DND-41 (cell line): ENCODE measurements around the gene NPDC1.

Experiments used
- ATAC-seq: fragments of 200-7000 bp; cut with Tn5 transposase; 3 replicates; pipeline ENCODE4 v1.9.1; 2021; ENCODE audit warnings: low read depth; ENCODE audit not compliant: insufficient read depth
- DNase-seq: peaks from one replicate; pipeline ENCODE4 v3.0.0-alpha.2; 2020
- H2AFZ ChIP-seq: 2 replicates; pipeline ENCODE4 v1.6.0; 2012; ENCODE audit warnings: low read depth, low read length
- H3K27ac ChIP-seq: 2 replicates; pipeline ENCODE4 v1.5.1; 2012; ENCODE audit warnings: low read length, inconsistent platforms
- H3K27me3 ChIP-seq: fragments of 200-600 bp; sonication (generic); 2 replicates; pipeline ENCODE4 v1.6.0; 2012; ENCODE audit warnings: low read length, mild to moderate bottlenecking, inconsistent platforms; ENCODE audit not compliant: insufficient read depth, poor library complexity
- H3K36me3 ChIP-seq: 2 replicates; pipeline ENCODE4 v1.5.1; 2012; ENCODE audit warnings: low read length, inconsistent platforms; ENCODE audit not compliant: insufficient read depth
- H3K4me1 ChIP-seq: 2 replicates; pipeline ENCODE4 v1.5.1; 2012; ENCODE audit warnings: mild to moderate bottlenecking, low read length; ENCODE audit not compliant: insufficient read depth
- H3K4me2 ChIP-seq: 2 replicates; pipeline ENCODE4 v1.6.0; 2012; ENCODE audit warnings: mild to moderate bottlenecking, moderate library complexity, low read length, inconsistent platforms; ENCODE audit not compliant: insufficient read depth
- H3K4me3 ChIP-seq, 2 experiments: fragments of 200-600 bp in 1 of 2; shearing (Covaris generic) in 1 of 2; 2 replicates each; pipeline ENCODE4 v1.5.1; 2012 to 2016; ENCODE audit warnings: inconsistent platforms in 2 of 2, low read length in 2 of 2, mild to moderate bottlenecking in 2 of 2, low read depth in 1 of 2, moderate library complexity in 1 of 2
- H3K79me2 ChIP-seq: 2 replicates; pipeline ENCODE4 v1.6.0; 2012; ENCODE audit warnings: low read length, inconsistent platforms; ENCODE audit not compliant: insufficient read depth
- H3K9ac ChIP-seq: 2 replicates; pipeline ENCODE4 v1.6.0; 2012; ENCODE audit warnings: low read depth, mild to moderate bottlenecking, inconsistent platforms, low read length, moderate library complexity
- H3K9me3 ChIP-seq: 2 replicates; pipeline ENCODE4 v1.5.1; 2012; ENCODE audit warnings: low read length, moderate library complexity, mild to moderate bottlenecking, inconsistent platforms; ENCODE audit not compliant: insufficient read depth, severe bottlenecking
- H4K20me1 ChIP-seq: 2 replicates; pipeline ENCODE4 v1.6.0; 2012; ENCODE audit warnings: low read length; ENCODE audit not compliant: insufficient read depth
- CTCF ChIP-seq: IDR thresholded peaks from 2 replicates; pipeline ENCODE4 v1.5.1; 2012; ENCODE audit warnings: borderline replicate concordance, low read length, moderate library complexity, mild to moderate bottlenecking; ENCODE audit not compliant: poor library complexity, severe bottlenecking; ENCODE audit errors: extremely low read depth
- EZH2 ChIP-seq: IDR thresholded peaks from 3 replicates; pipeline ENCODE4 v1.6.1; 2012; ENCODE audit warnings: borderline replicate concordance, low read depth, mild to moderate bottlenecking, moderate library complexity, low read length, inconsistent platforms; ENCODE audit not compliant: severe bottlenecking

The NPDC1 gene

GRCh38 chr9:137020771-137021567, 25.0 kb downstream of the NPDC1 start:
- no peak overlapping the region for H3K9ac ChIP-seq
- H3K36me3 ChIP-seq, result peaks cover 3% of the 10 kb centered on the region
- TF ChIP-seq CTCF (no peak), EZH2 (no peak)
- H3K4me2 ChIP-seq, result no peak overlapping the region
- ATAC-seq (no peak), DNase-seq (no peak)
- no peaks in the 10 kb centered on the region for H4K20me1 ChIP-seq
- H3K27me3 ChIP-seq, result no peaks in the 10 kb centered on the region
- no peak overlapping the region for H3K27ac ChIP-seq
- no peak overlapping the region for H3K4me3 ChIP-seq
- H3K9me3 ChIP-seq, result no peaks in the 10 kb centered on the region
- no peaks in the 10 kb centered on the region for H3K4me1 ChIP-seq
- no peak overlapping the region for H2AFZ ChIP-seq
- no peaks in the 10 kb centered on the region for H3K79me2 ChIP-seq

GRCh38 chr9:137019891-137020683, 25.9 kb downstream of the NPDC1 start:
- Histone ChIP-seq H3K27me3 (no peaks in the 10 kb centered on the region), H4K20me1 (no peaks in the 10 kb centered on the region), H3K4me3 (no peak overlapping the region), H3K79me2 (no peaks in the 10 kb centered on the region), H2AFZ (no peak overlapping the region), H3K27ac (no peak overlapping the region), H3K9ac (no peak overlapping the region), H3K4me2 (no peak overlapping the region), H3K9me3 (no peaks in the 10 kb centered on the region), H3K4me1 (no peaks in the 10 kb centered on the region), H3K36me3 (peaks cover 3% of the 10 kb centered on the region)
- TF ChIP-seq CTCF, result no peak
- no peak for TF ChIP-seq EZH2
- DNase-seq (no peak), ATAC-seq (no peak)

DNA sequence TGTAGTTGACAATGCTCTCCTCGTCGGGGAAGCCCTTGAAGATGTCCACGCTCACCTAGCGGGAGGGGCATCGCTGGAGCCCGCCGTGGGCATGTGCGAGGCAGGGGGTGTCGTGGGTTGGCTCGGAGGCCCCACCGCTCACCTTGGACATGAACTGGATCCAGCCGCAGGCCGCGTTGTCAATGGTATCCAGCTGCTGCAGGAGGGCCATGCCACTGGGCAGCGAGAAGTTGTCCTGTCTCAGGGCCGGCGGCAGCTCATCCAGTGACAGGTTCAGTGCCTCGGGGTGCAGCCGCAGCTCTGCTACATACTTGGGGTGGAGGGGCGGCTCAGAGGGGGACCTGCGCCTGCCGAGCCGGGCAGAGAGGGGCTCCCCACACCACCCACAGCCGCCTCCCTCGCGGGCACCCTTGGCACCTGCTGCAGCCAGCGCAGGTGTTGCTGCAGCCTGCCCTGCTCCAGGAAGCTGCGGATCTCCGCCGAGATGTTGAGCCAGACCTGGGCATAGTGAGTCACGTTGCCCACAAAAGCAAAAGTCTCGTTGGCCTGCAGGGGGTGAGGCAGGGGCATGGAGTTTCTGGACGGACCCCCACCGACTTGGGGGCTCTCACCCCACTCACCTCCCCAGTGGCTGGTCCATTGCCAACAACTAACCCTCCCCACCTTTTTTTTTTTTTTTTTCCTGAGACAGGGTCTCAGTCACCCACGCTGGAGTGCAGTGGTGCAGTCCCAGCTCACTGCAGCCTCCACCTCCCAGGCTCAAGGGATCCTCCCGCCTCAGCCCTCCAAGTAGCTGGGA, 27.0 kb downstream of the NPDC1 start:
- H3K4me1 ChIP-seq, result no peaks in the 10 kb centered on the region
- ATAC-seq (no peak), DNase-seq (no peak)
- no peak overlapping the region for H3K27ac ChIP-seq
- H3K9me3 ChIP-seq, result no peaks in the 10 kb centered on the region
- H3K4me3 ChIP-seq, result no peak overlapping the region
- H2AFZ ChIP-seq, result no peak overlapping the region
- H3K27me3 ChIP-seq, result no peaks in the 10 kb centered on the region
- no peaks in the 10 kb centered on the region for H3K79me2 ChIP-seq
- H3K36me3 ChIP-seq, result peaks cover 3% of the 10 kb centered on the region
- TF ChIP-seq EZH2, result no peak
- no peak for TF ChIP-seq CTCF
- H4K20me1 ChIP-seq, result no peaks in the 10 kb centered on the region
- no peak overlapping the region for H3K4me2 ChIP-seq
- H3K9ac ChIP-seq, result no peak overlapping the region
